Activated effector memory CD4-positive, alpha-beta T cell treated with anti-CD3 and anti-CD28 coated beads, Interleukin-2, amount 50 U/mL, for 16 hours (primary cell): ENCODE measurements around the gene ENDOU.

ENCODE experiments used
- DNase-seq: peaks from one replicate; pipeline ENCODE4 v3.0.0-alpha.2; 2020

ENDOU gene

DNA sequence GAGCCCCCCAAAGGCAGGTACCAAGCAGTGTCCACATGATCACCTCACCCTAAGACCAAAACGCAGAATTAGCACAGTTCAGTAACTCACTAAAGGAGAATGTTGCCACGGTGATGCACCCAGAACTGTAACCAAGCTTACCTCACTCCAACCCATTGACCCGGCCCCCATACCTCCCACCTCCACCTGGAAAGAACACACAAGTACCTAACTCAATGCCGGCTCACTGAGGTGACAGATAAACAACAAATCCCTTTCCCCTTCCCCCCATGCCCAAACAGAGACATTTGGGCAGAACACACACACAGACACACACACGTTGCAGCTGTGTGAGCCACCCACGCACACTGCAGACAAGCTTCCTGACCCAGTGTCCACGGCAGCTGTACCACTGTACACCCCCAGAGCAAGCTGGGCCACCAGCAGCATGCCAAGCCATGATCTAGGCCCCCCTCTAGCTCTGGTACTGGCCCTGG, 32.1 kb upstream of the ENDOU start:
- no peak for DNase-seq

DNA sequence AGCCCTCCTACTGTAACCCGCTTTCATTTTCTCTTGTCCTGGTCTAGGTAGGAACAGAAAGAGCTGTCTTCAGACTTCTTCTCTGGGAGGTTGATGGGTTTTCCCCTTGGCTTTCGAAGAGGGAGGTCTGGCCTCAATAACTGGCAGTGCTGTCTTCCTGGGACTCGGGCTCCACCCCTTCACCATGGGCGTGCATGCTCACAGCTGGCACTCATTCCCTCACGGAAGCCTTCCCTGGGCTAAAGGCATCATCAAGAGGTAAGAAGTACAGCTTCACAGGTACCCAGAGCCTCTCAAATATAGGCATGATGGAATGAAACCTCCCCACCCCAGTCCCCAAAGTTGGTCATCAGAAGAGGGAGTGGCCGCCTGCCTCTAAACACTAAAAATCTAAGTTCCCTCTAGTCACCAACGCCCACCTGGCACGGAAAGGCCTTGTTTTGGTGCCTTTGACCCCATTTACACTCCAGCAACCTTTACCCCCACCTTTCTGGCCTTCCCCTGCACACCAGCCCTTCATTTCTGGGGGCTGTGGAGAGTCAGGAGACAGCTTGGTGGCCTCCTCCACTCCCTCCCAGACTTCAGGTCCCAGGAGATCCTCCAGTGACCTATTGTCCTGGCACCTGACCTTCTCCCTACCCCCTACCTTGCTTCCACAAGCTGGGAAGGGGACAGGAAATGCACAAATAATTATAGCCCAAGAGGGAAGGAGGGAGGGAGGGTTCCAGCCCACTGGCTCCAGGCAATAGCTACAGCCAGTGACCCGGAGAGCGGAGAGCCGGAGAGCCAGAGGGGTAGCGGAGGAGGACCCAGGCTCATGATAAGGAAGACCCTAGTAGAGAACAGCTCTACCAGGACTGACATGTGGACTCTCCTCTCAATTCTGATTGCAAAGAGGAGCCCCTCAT, 30.6 kb upstream of the ENDOU start:
- peak; percentile 78 for DNase-seq

- no peak for DNase-seq
Observed at GRCh38 chr12:47754881-47755280, 29.6 kb upstream of the ENDOU start.

- DNase-seq: no peak
Observed at GRCh38 chr12:47754126-47754525, 28.8 kb upstream of the ENDOU start.

GRCh38 chr12:47753021-47754001, 28.0 kb upstream of the ENDOU start:
- DNase-seq: no peak

DNA sequence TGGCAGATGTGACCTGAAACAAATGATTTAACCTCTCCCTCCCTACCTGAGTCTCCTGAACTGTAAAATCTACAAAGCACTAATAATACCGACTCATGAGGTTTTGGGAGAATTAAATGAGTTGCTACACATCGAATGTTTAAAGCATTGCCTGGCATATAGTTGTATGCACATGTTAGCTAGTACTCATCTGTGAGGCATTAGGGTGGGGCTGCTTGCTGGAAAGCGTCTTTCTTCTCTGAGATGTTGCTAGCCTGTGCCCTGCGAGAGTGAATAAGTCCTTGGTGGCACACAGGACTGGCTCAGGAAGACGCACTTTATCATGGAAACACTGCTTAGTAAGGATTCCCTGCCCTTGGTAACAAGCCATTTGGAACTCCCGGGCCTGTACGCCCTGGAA, 27.3 kb upstream of the ENDOU start:
- no peak for DNase-seq

GRCh38 chr12:47752121-47752520, 26.8 kb upstream of the ENDOU start:
- no peak for DNase-seq

DNA sequence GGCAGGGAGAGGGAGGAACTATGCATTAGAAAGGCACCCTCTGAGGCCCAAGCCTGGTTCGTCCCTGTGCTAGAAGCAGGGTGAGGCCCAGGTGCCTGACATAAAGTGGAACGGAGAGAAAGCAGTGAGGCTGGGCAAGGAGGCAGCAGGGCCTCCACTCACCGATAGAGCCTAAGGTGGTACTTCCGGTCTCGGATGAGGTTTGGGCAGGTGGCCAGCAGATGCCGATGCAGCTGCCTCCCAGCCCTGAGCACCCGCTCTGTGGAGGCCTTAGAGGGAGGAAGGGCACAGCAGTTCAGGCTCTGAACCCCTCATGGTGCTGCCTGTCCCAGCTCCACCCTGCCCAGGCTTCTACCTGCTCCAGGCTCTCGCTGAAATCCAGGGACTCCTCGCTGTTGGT, 26.3 kb upstream of the ENDOU start:
- no peak for DNase-seq

- DNase-seq: no peak
Observed at GRCh38 chr12:47750916-47751470, 25.7 kb upstream of the ENDOU start.

- no peak for DNase-seq
Observed at GRCh38 chr12:47750229-47750798, 25.0 kb upstream of the ENDOU start.

DNA sequence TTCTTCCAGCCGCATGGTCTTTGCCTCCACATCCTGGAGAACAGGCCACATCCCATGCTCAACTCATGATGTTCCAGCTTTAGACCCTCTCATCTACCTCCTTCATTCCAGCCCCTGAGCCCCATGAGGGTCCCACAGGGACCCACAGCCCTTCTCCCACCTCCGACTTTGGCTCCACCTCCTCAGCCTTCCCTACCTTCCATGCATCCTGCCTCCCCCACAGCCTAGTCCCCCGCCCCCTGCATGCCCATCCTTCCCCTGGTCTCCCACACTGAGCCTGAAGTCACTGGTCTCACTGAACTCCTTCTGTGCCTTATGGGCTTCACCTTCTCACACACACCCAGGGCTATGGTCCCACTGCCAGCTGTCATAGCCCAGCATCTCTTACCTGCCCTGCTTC, 23.6 kb upstream of the ENDOU start:
- no peak for DNase-seq

DNA sequence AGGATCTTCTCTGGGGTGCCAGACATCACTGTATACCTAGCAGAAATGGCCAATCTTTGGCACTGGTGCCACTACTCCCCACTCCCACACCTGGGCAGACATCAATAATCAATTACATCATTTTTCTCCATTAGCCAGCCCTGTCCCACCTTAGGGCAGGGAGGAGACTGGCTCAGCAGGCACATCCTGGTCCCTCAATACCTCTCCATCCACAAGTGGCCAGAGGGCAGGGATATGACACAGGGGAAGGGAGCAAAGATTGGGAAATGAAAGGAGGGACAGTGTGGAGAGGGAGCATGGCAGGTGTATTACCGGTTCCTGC, 23.2 kb upstream of the ENDOU start:
- no peak for DNase-seq

GRCh38 chr12:47747596-47748506, 22.6 kb upstream of the ENDOU start:
- DNase-seq: no peak

GRCh38 chr12:47747126-47747525, 21.8 kb upstream of the ENDOU start:
- DNase-seq: no peak

DNA sequence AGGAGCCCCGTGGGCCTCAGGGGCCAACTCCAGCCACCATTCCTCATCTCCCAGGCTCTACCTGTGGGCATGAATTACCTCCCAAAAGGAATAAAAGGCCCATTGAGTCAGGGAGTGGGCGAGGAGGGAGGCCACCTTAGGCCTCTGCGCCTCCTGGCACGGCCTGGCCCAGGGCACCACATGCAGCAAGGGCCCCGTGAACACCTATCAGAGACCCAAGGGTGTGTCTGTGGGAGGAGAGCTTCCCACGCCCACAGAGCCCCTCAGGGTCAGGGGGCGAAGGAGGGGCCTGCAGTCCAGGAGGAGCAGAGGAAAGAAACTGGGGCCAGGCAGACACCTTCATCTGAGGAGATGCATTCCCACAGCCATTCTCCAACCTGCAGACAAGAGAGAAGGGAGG, 21.2 kb upstream of the ENDOU start:
- DNase-seq: no peak

GRCh38 chr12:47746073-47746472, 20.8 kb upstream of the ENDOU start:
- DNase-seq: no peak

- no peak for DNase-seq
Observed at GRCh38 chr12:47745485-47746041, 20.3 kb upstream of the ENDOU start.

DNA sequence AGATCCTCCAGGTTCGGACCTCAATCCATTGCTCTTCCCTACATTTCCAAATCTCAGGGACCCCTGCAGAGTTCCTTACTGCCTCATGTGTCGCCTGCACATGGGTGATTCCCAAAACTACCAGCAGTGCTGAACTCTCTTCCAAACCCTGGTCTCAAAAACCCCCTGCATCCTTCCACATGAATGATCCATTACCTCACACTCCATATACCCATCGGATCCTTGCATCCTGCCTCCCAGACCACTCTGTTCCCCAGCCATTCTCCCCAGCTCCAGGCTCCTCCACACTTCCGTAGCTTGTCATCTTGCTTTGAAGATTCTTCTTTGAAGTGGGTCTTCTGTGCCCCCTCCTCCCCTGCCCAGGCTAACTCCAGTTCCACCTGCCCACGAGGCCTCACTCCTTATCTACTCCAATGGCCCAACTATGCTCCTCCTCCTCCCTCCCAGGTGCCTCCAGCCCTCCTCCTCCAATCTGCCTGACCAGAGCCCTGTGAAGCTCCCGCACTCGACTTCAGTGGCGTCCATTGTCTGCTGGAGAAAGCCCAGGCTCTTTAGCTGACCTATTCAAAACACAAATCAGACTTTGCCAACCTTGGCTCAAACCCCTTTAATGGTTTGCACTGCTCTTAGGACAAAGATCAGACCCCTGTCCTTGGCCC, 19.6 kb upstream of the ENDOU start:
- DNase-seq: no peak

- DNase-seq: peak; percentile 86
Observed at GRCh38 chr12:47744005-47744651, 18.8 kb upstream of the ENDOU start.

- no peak for DNase-seq
Observed at GRCh38 chr12:47743311-47743860, 18.1 kb upstream of the ENDOU start.
